Islet precursor cell (in vitro differentiated cells): ENCODE data around the gene AKR1B15.
"Not testable (repeated sequence)": the region's sequence is repeated elsewhere in the genome, so short reads cannot be mapped to it uniquely, and the experiment has no call there.

ENCODE experiments used
- DNase-seq: peaks from one replicate; pipeline ENCODE4 v3.0.0-alpha.2; 2018

Gene AKR1B15

GRCh38 chr7:134533288-134533771 lies 15.6 kb upstream of the AKR1B15 start:
- DNase-seq, result no peak

GRCh38 chr7:134534633-134535032 lies 14.3 kb upstream of the AKR1B15 start:
- DNase-seq, result no peak

- no peak for DNase-seq
Observed at GRCh38 chr7:134535272-134535918, 13.5 kb upstream of the AKR1B15 start.

GRCh38 chr7:134535919-134536299 lies 13.0 kb upstream of the AKR1B15 start:
- no peak for DNase-seq

GRCh38 chr7:134536558-134536957 lies 12.4 kb upstream of the AKR1B15 start:
- not testable (repeated sequence) for DNase-seq

- DNase-seq, result not testable (repeated sequence)
Observed at GRCh38 chr7:134537273-134537781, 11.6 kb upstream of the AKR1B15 start.

- no peak for DNase-seq
Observed at GRCh38 chr7:134539380-134540004, 9.4 kb upstream of the AKR1B15 start.

GRCh38 chr7:134541501-134542194 lies 7.3 kb upstream of the AKR1B15 start:
- not testable (repeated sequence) for DNase-seq

GRCh38 chr7:134542195-134542771 lies 6.6 kb upstream of the AKR1B15 start:
- no peak for DNase-seq

- DNase-seq, result no peak
Observed at GRCh38 chr7:134545380-134545779, 3.5 kb upstream of the AKR1B15 start.

GRCh38 chr7:134545918-134546317 lies 3.0 kb upstream of the AKR1B15 start:
- no peak for DNase-seq

GRCh38 chr7:134546955-134547354 lies 2.0 kb upstream of the AKR1B15 start:
- no peak for DNase-seq

- peak; percentile 89 for DNase-seq
Observed at GRCh38 chr7:134547397-134548054, 1.4 kb upstream of the AKR1B15 start.

- DNase-seq, result no peak
Observed at GRCh38 chr7:134549366-134549765, 456 bp downstream of the AKR1B15 start.

GRCh38 chr7:134552105-134552504 lies 3.2 kb downstream of the AKR1B15 start:
- peak; percentile 62 for DNase-seq

GRCh38 chr7:134553976-134554375 lies 5.1 kb downstream of the AKR1B15 start:
- DNase-seq, result peak; percentile 64

GRCh38 chr7:134554417-134554966 lies 5.6 kb downstream of the AKR1B15 start:
- DNase-seq, result no peak

GRCh38 chr7:134557391-134557790 lies 8.5 kb downstream of the AKR1B15 start:
- DNase-seq, result no peak

GRCh38 chr7:134558370-134558769 lies 9.5 kb downstream of the AKR1B15 start:
- DNase-seq, result no peak

GRCh38 chr7:134561616-134562015 lies 12.7 kb downstream of the AKR1B15 start:
- DNase-seq, result not testable (repeated sequence)

GRCh38 chr7:134562136-134562535 lies 13.2 kb downstream of the AKR1B15 start:
- DNase-seq, result no peak

GRCh38 chr7:134563398-134563749 lies 14.5 kb downstream of the AKR1B15 start:
- DNase-seq, result not testable (repeated sequence)
